Ishikawa (cell line): ENCODE data around the gene ABCF3.
A peak's percentile ranks its signal among the peaks of the same experiment; 100 is the strongest.

Experiments
- CEBPB ChIP-seq: IDR thresholded peaks from 2 replicates; pipeline ENCODE4 v1.6.1; 2012
- CREB1 ChIP-seq: IDR thresholded peaks from 2 replicates; pipeline ENCODE4 v1.6.1; 2012; ENCODE audit warnings: low read depth
- EGR1 ChIP-seq: IDR thresholded peaks from 2 replicates; pipeline ENCODE4 v1.6.1; 2012
- EP300 ChIP-seq: IDR thresholded peaks from 2 replicates; pipeline ENCODE4 v1.6.1; 2012; ENCODE audit warnings: borderline replicate concordance
- FOXM1 ChIP-seq: IDR thresholded peaks from 2 replicates; pipeline ENCODE4 v1.6.1; 2012; ENCODE audit warnings: low read depth, borderline replicate concordance
- MAX ChIP-seq: IDR thresholded peaks from 2 replicates; pipeline ENCODE4 v1.6.1; 2012
- NFIC ChIP-seq: IDR thresholded peaks from 2 replicates; pipeline ENCODE4 v1.6.1; 2012
- RAD21 ChIP-seq: IDR thresholded peaks from 2 replicates; pipeline ENCODE4 v1.6.1; 2012; ENCODE audit warnings: low read depth
- REST ChIP-seq: IDR thresholded peaks from 2 replicates; pipeline ENCODE4 v1.6.1; 2012; ENCODE audit warnings: low read depth, mild to moderate bottlenecking
- TAF1 ChIP-seq: IDR thresholded peaks from 2 replicates; pipeline ENCODE4 v1.6.1; 2012; ENCODE audit warnings: low read depth, mild to moderate bottlenecking
- TCF12 ChIP-seq: IDR thresholded peaks from 2 replicates; pipeline ENCODE4 v1.6.1; 2012; ENCODE audit warnings: low read depth
- TEAD4 ChIP-seq: IDR thresholded peaks from 2 replicates; pipeline ENCODE4 v1.6.1; 2012
- USF1 ChIP-seq: IDR thresholded peaks from 2 replicates; pipeline ENCODE4 v1.6.1; 2012
- YY1 ChIP-seq: IDR thresholded peaks from 2 replicates; pipeline ENCODE4 v1.6.1; 2012; ENCODE audit warnings: low read depth
- ZBTB7A ChIP-seq: IDR thresholded peaks from 2 replicates; pipeline ENCODE4 v1.6.1; 2012; ENCODE audit warnings: low read depth

ABCF3 gene

GRCh38 chr3:184186184-184186901, at the start of gene ABCF3:
TSS of gene ABCF3 (plus strand) at chr3:184186199. CDS start at chr3:184186208, 9 bp downstream.
- TF ChIP-seq ZBTB7A (0 out of 2 replicates have a peak, but pooled peaks have one; percentile 15), YY1 (peak; percentile 97), RAD21 (no peak), TAF1 (peak; percentile 94), EP300 (0 out of 2 replicates have a peak, but pooled peaks have one; percentile 5)

- TF ChIP-seq REST (no peak), CEBPB (no peak), EP300 (no peak), NFIC (no peak), TAF1 (no peak), FOXM1 (no peak), USF1 (no peak), TEAD4 (no peak), MAX (no peak)
Observed at GRCh38 chr3:184140436-184140835, 45.6 kb upstream of the ABCF3 start.

GRCh38 chr3:184142199-184142598, 43.8 kb upstream of the ABCF3 start:
- TF ChIP-seq EP300 (no peak), USF1 (no peak), CEBPB (no peak), TEAD4 (no peak), TAF1 (no peak), EGR1 (no peak), REST (no peak), YY1 (no peak), FOXM1 (no peak), RAD21 (no peak), NFIC (no peak), TCF12 (no peak), MAX (no peak), CREB1 (no peak), ZBTB7A (no peak)

- TF ChIP-seq USF1 (no peak), ZBTB7A (no peak), NFIC (no peak), EP300 (no peak), EGR1 (no peak), TAF1 (no peak), YY1 (no peak), RAD21 (no peak), REST (no peak), CREB1 (no peak), MAX (no peak)
Observed at GRCh38 chr3:184143327-184143726, 42.7 kb upstream of the ABCF3 start.
